ENCODE data around the gene FGF3. TPM values are rescaled to one million over a fixed set of nuclear protein-coding genes. Genes with fewer than 3 reads are reported as not detected.
"Not testable (repeated sequence)": the region's sequence is repeated elsewhere in the genome, so short reads cannot be mapped to it uniquely, and the experiment has no call there.

The FGF3 gene
- total RNA-seq, 1 donor from 2014 or later: not detected

DNA sequence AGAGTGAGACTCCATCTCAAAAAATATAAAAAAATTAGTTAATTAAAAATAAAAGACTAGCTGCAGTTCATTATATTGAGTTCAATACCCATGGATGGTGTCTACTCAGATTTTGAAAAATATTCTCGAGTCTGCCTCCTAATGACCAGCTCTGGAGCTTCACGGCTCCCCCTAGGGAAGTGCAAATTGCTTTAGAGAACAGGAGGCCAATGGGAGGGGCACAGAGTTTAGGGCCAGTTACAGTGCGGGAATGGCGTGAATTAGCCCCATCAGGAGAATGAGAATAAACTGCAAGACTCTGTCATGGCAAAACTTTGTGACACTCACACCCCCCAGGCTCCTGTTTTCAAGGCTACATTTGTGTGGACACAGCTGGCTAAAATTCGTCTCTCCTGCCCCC, 48.7 kb downstream of the FGF3 start:
- no peak for DNase-seq (ENCODE audit: low spot score)
- H3K36me3 Mint-ChIP-seq (ENCODE audit: low read depth, unreplicated experiment): no peaks in the 10 kb centered on the region
- TF ChIP-seq, protein P1, sequence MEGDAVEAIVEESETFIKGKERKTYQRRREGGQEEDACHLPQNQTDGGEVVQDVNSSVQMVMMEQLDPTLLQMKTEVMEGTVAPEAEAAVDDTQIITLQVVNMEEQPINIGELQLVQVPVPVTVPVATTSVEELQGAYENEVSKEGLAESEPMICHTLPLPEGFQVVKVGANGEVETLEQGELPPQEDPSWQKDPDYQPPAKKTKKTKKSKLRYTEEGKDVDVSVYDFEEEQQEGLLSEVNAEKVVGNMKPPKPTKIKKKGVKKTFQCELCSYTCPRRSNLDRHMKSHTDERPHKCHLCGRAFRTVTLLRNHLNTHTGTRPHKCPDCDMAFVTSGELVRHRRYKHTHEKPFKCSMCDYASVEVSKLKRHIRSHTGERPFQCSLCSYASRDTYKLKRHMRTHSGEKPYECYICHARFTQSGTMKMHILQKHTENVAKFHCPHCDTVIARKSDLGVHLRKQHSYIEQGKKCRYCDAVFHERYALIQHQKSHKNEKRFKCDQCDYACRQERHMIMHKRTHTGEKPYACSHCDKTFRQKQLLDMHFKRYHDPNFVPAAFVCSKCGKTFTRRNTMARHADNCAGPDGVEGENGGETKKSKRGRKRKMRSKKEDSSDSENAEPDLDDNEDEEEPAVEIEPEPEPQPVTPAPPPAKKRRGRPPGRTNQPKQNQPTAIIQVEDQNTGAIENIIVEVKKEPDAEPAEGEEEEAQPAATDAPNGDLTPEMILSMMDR (IDR thresholded peaks at IDR 0.05; ENCODE audit: unreplicated experiment): no peak
- no peaks in the 10 kb centered on the region for H3K4me1 Mint-ChIP-seq (ENCODE audit: unreplicated experiment)
- H3K27ac Mint-ChIP-seq (ENCODE audit: unreplicated experiment): no peak overlapping the region
- H3K9me3 Mint-ChIP-seq (ENCODE audit: unreplicated experiment): no peaks in the 10 kb centered on the region
- H3K4me3 Mint-ChIP-seq (ENCODE audit: unreplicated experiment): no peak overlapping the region
- H3K27me3 Mint-ChIP-seq (ENCODE audit: unreplicated experiment): peaks cover 10% of the 10 kb centered on the region

DNA sequence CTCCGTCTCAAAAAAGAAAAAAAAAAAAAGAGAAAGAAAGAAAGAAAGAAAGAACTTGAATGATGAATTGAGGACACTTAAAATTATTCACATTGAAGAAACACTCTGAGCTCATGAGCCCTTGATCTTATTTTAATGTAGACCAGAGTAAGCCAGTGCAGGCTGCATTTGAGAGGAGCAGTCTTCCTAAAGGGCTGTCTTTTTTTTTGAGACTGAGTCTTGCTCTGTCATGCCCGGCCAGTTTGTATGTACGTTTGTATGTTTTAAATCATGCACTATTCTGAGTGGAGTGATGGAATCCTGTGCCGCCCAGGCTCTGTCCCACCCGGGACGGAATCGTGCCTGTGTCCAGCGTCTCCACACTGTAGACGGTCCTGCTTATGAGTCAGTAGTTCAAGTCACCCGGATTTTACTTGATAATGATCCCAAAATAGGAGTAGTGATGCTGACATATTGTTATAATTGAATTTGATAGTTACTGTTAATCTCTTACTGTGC, 53.7 kb downstream of the FGF3 start:
- DNase-seq (ENCODE audit: low spot score): no peak
- TF ChIP-seq, protein P1 (IDR thresholded peaks at IDR 0.05; ENCODE audit: unreplicated experiment): no peak
- H3K36me3 Mint-ChIP-seq (ENCODE audit: low read depth, unreplicated experiment): no peaks in the 10 kb centered on the region
- H3K9me3 Mint-ChIP-seq (ENCODE audit: unreplicated experiment): no peaks in the 10 kb centered on the region
- no peaks in the 10 kb centered on the region for H3K4me1 Mint-ChIP-seq (ENCODE audit: unreplicated experiment)
- no peak overlapping the region for H3K27ac Mint-ChIP-seq (ENCODE audit: unreplicated experiment)
- H3K27me3 Mint-ChIP-seq (ENCODE audit: unreplicated experiment): peaks cover 9% of the 10 kb centered on the region
- no peak overlapping the region for H3K4me3 Mint-ChIP-seq (ENCODE audit: unreplicated experiment)

DNA sequence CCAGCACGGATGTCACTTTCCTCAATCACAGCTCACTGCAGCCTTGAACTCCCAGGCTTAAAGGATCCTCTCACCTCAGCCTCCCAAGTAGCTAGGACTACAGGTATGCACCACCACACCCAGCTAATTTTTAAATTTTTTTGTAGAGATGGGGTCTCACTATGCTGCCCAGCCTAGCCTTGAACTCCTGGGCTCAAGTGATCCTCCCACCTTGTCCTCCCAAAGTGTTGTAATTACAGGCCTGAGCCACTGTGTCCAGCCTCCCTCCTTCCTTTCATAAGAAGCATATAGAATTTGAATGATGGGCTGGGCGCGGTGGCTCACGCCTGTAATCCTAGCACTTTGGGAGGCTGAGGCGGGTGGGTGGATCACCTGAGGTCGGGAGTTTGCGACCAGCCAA, 54.3 kb downstream of the FGF3 start:
- H3K27me3 Mint-ChIP-seq (ENCODE audit: unreplicated experiment); H3K4me3 Mint-ChIP-seq (ENCODE audit: unreplicated experiment); H3K9me3 Mint-ChIP-seq (ENCODE audit: unreplicated experiment); DNase-seq (ENCODE audit: low spot score); H3K27ac Mint-ChIP-seq (ENCODE audit: unreplicated experiment); H3K36me3 Mint-ChIP-seq (ENCODE audit: low read depth, unreplicated experiment); H3K4me1 Mint-ChIP-seq (ENCODE audit: unreplicated experiment): not testable (repeated sequence)

DNA sequence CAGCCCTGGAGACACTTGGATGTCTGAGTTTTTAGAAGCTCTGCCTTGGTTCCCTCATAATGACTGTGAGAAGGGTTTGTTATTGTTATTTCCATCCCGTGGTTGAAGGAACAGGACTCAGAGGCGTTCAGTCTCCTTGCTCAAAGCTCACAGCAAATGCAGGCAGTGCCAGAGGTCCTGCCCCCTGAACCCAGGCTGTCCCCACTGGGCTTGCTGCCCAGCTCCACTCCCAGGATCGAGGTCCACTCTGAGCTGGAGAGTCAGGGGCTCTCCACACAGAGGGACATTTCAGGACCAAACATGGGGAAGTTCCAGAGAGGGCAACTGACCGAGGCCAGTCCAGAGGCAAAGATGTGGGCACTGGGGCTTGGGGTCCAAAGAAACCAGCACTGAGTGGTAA, 58.9 kb downstream of the FGF3 start:
- no peak for DNase-seq (ENCODE audit: low spot score)
- Mint-ChIP-seq H3K36me3 (ENCODE audit: low read depth, unreplicated experiment) (no peaks in the 10 kb centered on the region), H3K9me3 (ENCODE audit: unreplicated experiment) (no peaks in the 10 kb centered on the region), H3K27me3 (ENCODE audit: unreplicated experiment) (peaks cover 2% of the 10 kb centered on the region), H3K27ac (ENCODE audit: unreplicated experiment) (no peak overlapping the region), H3K4me3 (ENCODE audit: unreplicated experiment) (no peak overlapping the region), H3K4me1 (ENCODE audit: unreplicated experiment) (no peaks in the 10 kb centered on the region)
- TF ChIP-seq, protein P1 (IDR thresholded peaks at IDR 0.05; ENCODE audit: unreplicated experiment): no peak

Other genes with a start within 250 kb of the FGF3 start
- gene CCND1, start 178.3 kb downstream of the FGF3 start, total RNA-seq (ENCODE audit: unreplicated experiment): 55.6 TPM
- gene LTO1, start 144.1 kb downstream of the FGF3 start, total RNA-seq (ENCODE audit: unreplicated experiment): 23.3 TPM
- gene FGF19, start 115.4 kb downstream of the FGF3 start, total RNA-seq (ENCODE audit: unreplicated experiment): not detected
- gene FGF4, start 44.1 kb downstream of the FGF3 start, total RNA-seq (ENCODE audit: unreplicated experiment): not detected